B cell (primary cell): ENCODE results near the gene AIFM1. TPM values are rescaled to one million over a fixed set of nuclear protein-coding genes. Genes with fewer than 3 reads are reported as not detected.

Experiments used
- ATAC-seq: fragments of 200-7000 bp; cut with Tn5 transposase; one replicate; pipeline ENCODE4 v1.10.0; 2021; ENCODE audit warnings: low read depth, mild to moderate bottlenecking, moderate number of reproducible peaks, moderate library complexity
- CTCF ChIA-PET: fragments of 350-600 bp; sonication (Branson Sonifier 250); formaldehyde crosslinking; loops from one replicate; lab custom pipeline; 2021; ENCODE audit warnings: antibody characterized with exemption, inconsistent platforms; lab: Charles Lee
- POLR2A ChIA-PET: fragments of 350-600 bp; sonication (Branson Sonifier 250); formaldehyde crosslinking; loops from one replicate; lab custom pipeline; 2021; ENCODE audit warnings: antibody characterized with exemption; lab: Charles Lee
- DNase-seq: peaks from one replicate; pipeline ENCODE4 v3.0.0; 2013
- H2AFZ ChIP-seq: 2 replicates; pipeline ENCODE4 v1.6.1; 2012; ENCODE audit warnings: mild to moderate bottlenecking, low read depth, low read length; ENCODE audit not compliant: insufficient read depth, poor library complexity, severe bottlenecking
- H3K27ac ChIP-seq, 2 donors: 1 replicate in 1 of 2; 2 replicates in 1 of 2; pipeline ENCODE4 v1.5.1; 2012 to 2013; ENCODE audit warnings: low read length in 2 of 2, mild to moderate bottlenecking in 2 of 2, moderate library complexity in 1 of 2
- H3K27me3 ChIP-seq, 4 experiments: fragments of 200-600 bp in 1 of 4; sonication (generic) in 1 of 4; replicated peaks in 1 of 4; 1 replicate in 2 of 4; 2 replicates in 2 of 4; pipeline versions ENCODE4 v1.6.1 to v1.7.0; 2013 to 2016; ENCODE audit warnings: low read length in 3 of 4, mild to moderate bottlenecking in 2 of 4, mixed read lengths in 1 of 4, moderate library complexity in 1 of 4; ENCODE audit not compliant: insufficient read depth in 4 of 4, control insufficient read depth in 3 of 4; ENCODE audit errors: control extremely low read depth in 1 of 4
- H3K36me3 ChIP-seq, 2 experiments: replicated peaks in 1 of 2; 1 replicate in 1 of 2; 2 replicates in 1 of 2; pipeline versions ENCODE4 v1.6.1 to v1.7.1; 2013; ENCODE audit warnings: low read length in 1 of 2; ENCODE audit not compliant: insufficient read depth in 2 of 2, control insufficient read depth in 1 of 2; ENCODE audit errors: control extremely low read depth in 1 of 2, extremely low read depth in 1 of 2
- H3K4me1 ChIP-seq, 2 donors: fragments of 200-600 bp in 1 of 2; sonication (generic) in 1 of 2; 1 replicate in 1 of 2; 2 replicates in 1 of 2; pipeline versions ENCODE4 v1.5.1 to v1.6.1; 2013 to 2017; ENCODE audit warnings: low read length in 2 of 2; ENCODE audit not compliant: control insufficient read depth in 2 of 2, insufficient read depth in 2 of 2
- H3K4me2 ChIP-seq: replicated peaks from 2 replicates; pipeline ENCODE3; 2012; ENCODE audit warnings: mild to moderate bottlenecking, low read depth, low read length; ENCODE audit not compliant: poor library complexity, severe bottlenecking
- H3K4me3 ChIP-seq, 5 experiments: fragments of 200-600 bp in 1 of 5; sonication (generic) in 1 of 5; 1 replicate in 3 of 5; 2 replicates in 2 of 5; pipeline versions ENCODE4 v1.5.1 to v1.7.0; 2011 to 2016; ENCODE audit warnings: low read length in 4 of 5, mild to moderate bottlenecking in 4 of 5, low read depth in 2 of 5, control low read depth in 1 of 5, moderate library complexity in 1 of 5; ENCODE audit not compliant: insufficient read depth in 1 of 5; ENCODE audit errors: control extremely low read depth in 1 of 5, extremely low read depth in 1 of 5
- H3K79me2 ChIP-seq: fragments of 200-600 bp; sonication (generic); one replicate; pipeline ENCODE4 v1.6.0; 2016; ENCODE audit warnings: low read length; ENCODE audit not compliant: control insufficient read depth, insufficient read depth
- H3K9ac ChIP-seq: fragments of 200-600 bp; sonication (generic); 2 replicates; pipeline ENCODE4 v1.6.1; 2017; ENCODE audit warnings: mild to moderate bottlenecking, low read length, moderate library complexity
- H3K9me3 ChIP-seq, 3 donors: one replicate each; pipeline versions ENCODE4 v1.6.1 to v1.7.1; 2013; ENCODE audit warnings: low read length in 2 of 3; ENCODE audit not compliant: control insufficient read depth in 2 of 3, insufficient read depth in 1 of 3; ENCODE audit errors: control extremely low read depth in 1 of 3
- H4K20me1 ChIP-seq: 2 replicates; pipeline ENCODE4 v1.6.0; 2012; ENCODE audit warnings: mild to moderate bottlenecking, low read length; ENCODE audit not compliant: insufficient read depth, control insufficient read depth, poor library complexity, severe bottlenecking
- H3K27ac Mint-ChIP-seq: one replicate; pipeline ENCODE4 v1.8.0; 2021; ENCODE audit warnings: mixed read lengths
- H3K27me3 Mint-ChIP-seq: one replicate; pipeline ENCODE4 v1.8.0; 2021; ENCODE audit warnings: mixed read lengths
- H3K4me1 Mint-ChIP-seq: one replicate; pipeline ENCODE4 v1.8.0; 2021; ENCODE audit warnings: mixed read lengths
- H3K4me3 Mint-ChIP-seq: one replicate; pipeline ENCODE4 v1.8.0; 2021; ENCODE audit warnings: mixed read lengths
- H3K9me3 Mint-ChIP-seq: one replicate; pipeline ENCODE4 v1.8.0; 2022; ENCODE audit warnings: mixed read lengths; ENCODE audit not compliant: insufficient read depth
- CTCF ChIP-seq: fragments of 200-600 bp; IDR thresholded peaks from one replicate; pipeline ENCODE4 v1.8.0; 2022; ENCODE audit warnings: antibody characterized with exemption, mild to moderate bottlenecking
- EZH2 ChIP-seq: IDR thresholded peaks from 2 replicates; pipeline ENCODE4 v1.6.1; 2012; ENCODE audit warnings: borderline replicate concordance, low read depth, mild to moderate bottlenecking, moderate library complexity, low read length; ENCODE audit not compliant: insufficient read depth, poor library complexity, severe bottlenecking
- WGBS: methylation state at CpG from one replicate; pipeline ENCODE4 v1.1.5; 2013; ENCODE audit warnings: missing lambda C conversion rate; ENCODE audit not compliant: insufficient coverage; 5-methylcytosine and 5-hydroxymethylcytosine counted together
- intact Hi-C: fragments of 100-400 bp; cut with micrococcal nuclease; formaldehyde crosslinking; loops from one replicate; pipeline ENCODE4 v1.10.0; 2022
- polyA plus RNA-seq: library from polyadenylated mRNA; depleted of rRNA; stranded (reverse); fragments of >200 nt; gene quantifications from 2 replicates; pipeline ENCODE4 v1.2.3, GENCODE V29; 2012
- total RNA-seq, 2 donors: library from RNA; stranded (reverse); fragments of 120-200 nt in 1 of 2; gene quantifications; 1 replicate in 1 of 2; 2 replicates in 1 of 2; pipeline versions ENCODE4 v1.2.3 to v1.2.4, GENCODE V29; 2013 to 2022

The AIFM1 gene
- total and polyA plus RNA-seq, 2 donors (not counting 1 experiment from before 2014, with no cell fraction given): 11.4 to 15.9 TPM

DNA sequence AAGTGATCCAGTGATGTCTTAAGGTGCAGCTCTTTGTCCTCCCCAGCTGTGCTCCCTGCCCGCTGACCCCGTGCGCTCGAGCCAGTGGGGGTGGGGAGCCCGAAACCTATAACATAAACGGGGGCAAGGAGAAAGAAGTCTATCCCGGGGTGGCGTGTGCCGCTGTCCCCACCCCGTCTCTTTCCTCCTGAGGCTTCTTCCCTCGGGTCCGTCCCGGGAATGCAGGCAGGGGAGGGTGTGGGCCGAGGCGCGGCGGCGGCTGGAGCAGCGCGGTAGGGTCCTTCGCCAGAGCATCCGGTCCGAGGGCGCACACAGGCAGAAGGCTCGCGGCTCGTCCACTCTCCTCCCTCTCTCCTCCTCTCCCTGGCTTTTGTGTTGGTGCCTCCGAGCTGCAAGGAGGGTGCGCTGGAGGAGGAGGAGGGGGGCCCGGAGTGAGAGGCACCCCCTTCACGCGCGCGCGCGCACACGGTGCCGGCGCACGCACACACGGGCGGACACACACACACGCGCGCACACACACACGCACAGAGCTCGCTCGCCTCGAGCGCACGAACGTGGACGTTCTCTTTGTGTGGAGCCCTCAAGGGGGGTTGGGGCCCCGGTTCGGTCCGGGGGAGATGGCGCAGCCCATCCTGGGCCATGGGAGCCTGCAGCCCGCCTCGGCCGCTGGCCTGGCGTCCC is 5.9 kb upstream of the AIFM1 start, which contains the start of gene RAB33A:
Gene RAB33A (plus strand): TSS at position 517 of the 681 bp plus-strand sequence. CDS start 101 bp downstream, at position 618.
- Mint-ChIP-seq H3K9me3 (no peaks in the 10 kb centered on the region), H3K4me1 (peaks cover 51% of the 10 kb centered on the region), H3K27me3 (no peaks in the 10 kb centered on the region), H3K4me3 (peak within 1 kb of the TSS; percentile 91), H3K27ac (peak within 1 kb of the TSS; percentile 86)
- no peaks in the 10 kb centered on the region for H4K20me1 ChIP-seq
- TF ChIP-seq EZH2 (no peak), CTCF (no peak)
- 0% methylated on average over 18 of the region's 61 CpGs for WGBS
- peak; percentile 29 for ATAC-seq
- no peaks in the 10 kb centered on the region for H3K27me3 ChIP-seq
- peak within 1 kb of the TSS in 1 of 2 donors; percentile 18 for H3K27ac ChIP-seq
- DNase-seq: peak; percentile 64
- peak within 1 kb of the TSS; percentile 40 to 74 (median 68) for H3K4me3 ChIP-seq
- H3K79me2 ChIP-seq: peaks cover 6% of the 10 kb centered on the region
- peaks cover 27 to 49% of the 10 kb centered on the region in 2 donors for H3K4me1 ChIP-seq
- no peaks in the 10 kb centered on the region for H3K36me3 ChIP-seq
- ChIA-PET POLR2A (interaction anchor here (0.9 kb wide), 1 partner anchor 63 kb away, joined by 3 read pairs; no protein-coding TSS in a partner anchor), CTCF (interaction anchor here (1.9 to 3.4 kb wide), 2 partner anchors 20 to 91 kb away, joined by 7 to 17 read pairs; no protein-coding TSS in a partner anchor)
- peak within 1 kb of the TSS; percentile 70 for H3K9ac ChIP-seq
- intact Hi-C loops: loop anchor here (5.0 kb wide), 1 partner anchor 96 kb away; the partner anchor contains the start of gene ZNF280C
- H3K9me3 ChIP-seq: no peaks in the 10 kb centered on the region
- H3K4me2 ChIP-seq: peak within 1 kb of the TSS; percentile 88
- peak within 1 kb of the TSS; percentile 82 for H2AFZ ChIP-seq
